ENCODE measurements around the gene IL17RD. TPM values are rescaled to one million over a fixed set of nuclear protein-coding genes. Genes with fewer than 3 reads are reported as not detected.

The IL17RD gene
- total RNA-seq, 1 donor from 2014 or later, result 0.26 TPM

DNA sequence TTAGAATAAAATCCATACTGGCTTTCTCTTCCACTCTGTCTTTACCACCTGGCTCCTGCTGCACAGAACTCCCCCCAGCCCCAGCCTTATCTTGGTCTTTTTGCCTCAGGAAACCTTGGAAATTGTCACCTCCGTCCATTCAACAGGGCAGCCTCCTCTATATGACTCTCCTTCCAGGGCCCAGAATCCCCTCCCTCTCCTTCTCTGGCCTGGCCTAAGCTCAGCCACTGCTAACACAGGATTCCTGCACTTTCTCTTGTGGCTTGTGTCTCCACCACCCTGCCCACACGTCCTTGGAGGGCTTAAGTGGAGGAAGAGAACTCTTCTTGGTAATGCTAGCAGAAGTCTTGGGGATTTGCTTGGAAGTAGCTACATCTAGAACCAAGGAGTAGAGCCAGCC lies 1.5 kb upstream of the IL17RD start:
- intact Hi-C loops (cut with micrococcal nuclease), result no loop called here
- H3K27ac Mint-ChIP-seq, result no peak overlapping the region
- no peaks in the 10 kb centered on the region for H3K9me3 Mint-ChIP-seq
- H3K4me1 Mint-ChIP-seq, result peaks cover 12% of the 10 kb centered on the region
- H3K4me3 Mint-ChIP-seq, result no peak overlapping the region
- H3K36me3 Mint-ChIP-seq (ENCODE audit: low read depth), result no peaks in the 10 kb centered on the region
- H3K27me3 Mint-ChIP-seq, result peaks cover 67% of the 10 kb centered on the region
- no peak for DNase-seq

DNA sequence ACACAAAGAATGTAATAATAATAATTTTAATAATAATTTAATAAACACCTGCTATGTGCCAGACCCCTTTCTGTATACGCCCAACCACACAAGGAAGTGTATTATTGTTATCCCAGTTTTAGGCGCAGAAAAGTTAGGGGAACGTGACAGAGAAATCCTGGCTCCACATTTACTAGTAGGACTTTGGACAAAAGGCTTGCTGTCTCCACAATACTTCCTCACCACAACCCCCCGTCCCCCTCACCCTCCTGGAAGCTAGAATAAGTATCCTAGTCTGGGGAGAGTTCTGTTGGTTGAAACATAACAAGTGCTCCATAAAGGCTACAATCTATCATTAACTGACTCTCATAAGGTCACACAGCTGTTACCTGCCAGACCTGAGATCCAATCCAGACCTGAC lies 488 bp upstream of the IL17RD start:
- H3K27ac Mint-ChIP-seq, result no peak overlapping the region

DNA sequence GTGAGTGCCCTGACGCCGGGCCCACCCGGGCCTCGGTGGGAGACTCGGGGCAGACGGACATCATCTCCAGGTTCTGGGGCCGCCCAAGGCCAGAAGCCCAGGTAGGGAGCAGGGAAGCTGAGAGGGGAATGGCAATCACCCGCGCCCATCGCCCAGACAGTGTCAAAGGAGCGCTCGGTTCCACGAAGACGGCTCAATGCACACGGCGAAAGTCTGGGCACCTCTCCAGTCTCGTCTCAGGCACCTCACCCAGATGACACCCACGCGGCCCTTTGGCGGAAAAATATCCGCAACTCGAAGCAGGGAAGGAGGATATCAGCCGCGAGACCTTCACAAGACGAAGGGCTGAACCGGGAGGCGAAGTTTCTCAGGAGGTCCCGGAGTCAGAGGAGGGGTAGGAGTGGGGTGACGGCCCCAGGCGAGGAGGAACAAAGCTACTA lies 916 bp downstream of the IL17RD start:
- intact Hi-C loops (cut with micrococcal nuclease), result loop anchor here (5.0 kb wide), 1 partner anchor 62 kb away; no protein-coding TSS in a partner anchor
- DNase-seq, result peak; percentile 66
- Mint-ChIP-seq H3K27me3 (peaks cover 70% of the 10 kb centered on the region), H3K4me1 (peaks cover 11% of the 10 kb centered on the region), H3K4me3 (peak overlapping the region; percentile 88), H3K27ac (peak overlapping the region; percentile 26), H3K9me3 (no peaks in the 10 kb centered on the region), H3K36me3 (ENCODE audit: low read depth) (no peaks in the 10 kb centered on the region)

More for the DNA sequence above, 488 bp upstream of the IL17RD start:
- no peaks in the 10 kb centered on the region for H3K36me3 Mint-ChIP-seq (ENCODE audit: low read depth)
- H3K9me3 Mint-ChIP-seq, result no peaks in the 10 kb centered on the region
- peaks cover 70% of the 10 kb centered on the region for H3K27me3 Mint-ChIP-seq
- no peak for DNase-seq
- H3K4me3 Mint-ChIP-seq, result peak overlapping the region; percentile 57
- intact Hi-C loops (cut with micrococcal nuclease), result no loop called here
- H3K4me1 Mint-ChIP-seq, result peaks cover 12% of the 10 kb centered on the region

DNA sequence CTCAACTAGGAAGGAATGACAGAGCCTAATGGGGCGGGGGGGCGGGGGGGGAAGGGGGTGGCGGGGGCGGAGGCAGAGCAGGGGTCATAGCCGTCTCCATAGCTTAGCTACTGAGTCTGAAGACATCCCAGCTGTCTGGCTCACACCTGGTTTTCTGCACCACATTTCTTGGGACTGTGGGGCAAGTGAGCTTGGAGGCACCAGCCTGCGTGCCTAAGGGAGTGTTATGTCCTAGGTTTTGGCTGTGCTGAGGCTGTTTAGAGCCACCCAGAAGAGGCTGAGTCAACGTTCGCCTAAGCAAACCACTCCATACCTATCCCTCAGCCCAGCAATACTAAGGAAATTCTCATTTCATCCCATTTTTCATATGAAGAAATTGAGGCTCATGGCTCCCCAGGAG lies 1.4 kb downstream of the IL17RD start:
- no peaks in the 10 kb centered on the region for H3K36me3 Mint-ChIP-seq (ENCODE audit: low read depth)
- H3K4me3 Mint-ChIP-seq, result peak overlapping the region; percentile 88
- peaks cover 16% of the 10 kb centered on the region for H3K4me1 Mint-ChIP-seq
- H3K27ac Mint-ChIP-seq, result no peak overlapping the region
- H3K9me3 Mint-ChIP-seq, result no peaks in the 10 kb centered on the region
- peaks cover 70% of the 10 kb centered on the region for H3K27me3 Mint-ChIP-seq
- DNase-seq, result no peak
- intact Hi-C loops (cut with micrococcal nuclease), result loop anchor here (5.0 kb wide), 1 partner anchor 61 kb away; no protein-coding TSS in a partner anchor

DNA sequence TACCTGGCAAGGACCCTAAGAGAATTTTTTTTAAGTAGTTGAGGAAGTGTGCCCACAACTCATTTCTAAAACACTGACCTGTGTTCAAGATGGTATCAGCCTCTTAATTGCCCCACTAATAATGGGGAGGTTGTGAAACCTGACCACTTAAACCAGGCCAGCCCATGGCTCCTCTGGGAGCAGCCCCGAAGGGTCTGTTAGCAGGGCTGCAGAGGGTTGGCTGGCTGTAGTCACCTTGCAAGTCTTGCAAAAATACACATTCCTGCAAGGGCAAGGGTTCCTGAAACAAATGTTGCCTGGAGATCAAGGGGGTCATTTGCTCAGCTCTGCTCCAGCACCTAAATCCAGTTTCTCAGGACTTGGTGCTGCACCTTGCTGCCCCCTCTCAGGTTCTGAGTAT lies 3.2 kb downstream of the IL17RD start:
- intact Hi-C loops (cut with micrococcal nuclease), result loop anchor here (5.0 kb wide), 1 partner anchor 60 kb away; no protein-coding TSS in a partner anchor
- Mint-ChIP-seq H3K36me3 (ENCODE audit: low read depth) (no peaks in the 10 kb centered on the region), H3K27me3 (peaks cover 57% of the 10 kb centered on the region), H3K4me3 (no peak overlapping the region), H3K27ac (no peak overlapping the region), H3K9me3 (no peaks in the 10 kb centered on the region), H3K4me1 (peaks cover 16% of the 10 kb centered on the region)
- no peak for DNase-seq

DNA sequence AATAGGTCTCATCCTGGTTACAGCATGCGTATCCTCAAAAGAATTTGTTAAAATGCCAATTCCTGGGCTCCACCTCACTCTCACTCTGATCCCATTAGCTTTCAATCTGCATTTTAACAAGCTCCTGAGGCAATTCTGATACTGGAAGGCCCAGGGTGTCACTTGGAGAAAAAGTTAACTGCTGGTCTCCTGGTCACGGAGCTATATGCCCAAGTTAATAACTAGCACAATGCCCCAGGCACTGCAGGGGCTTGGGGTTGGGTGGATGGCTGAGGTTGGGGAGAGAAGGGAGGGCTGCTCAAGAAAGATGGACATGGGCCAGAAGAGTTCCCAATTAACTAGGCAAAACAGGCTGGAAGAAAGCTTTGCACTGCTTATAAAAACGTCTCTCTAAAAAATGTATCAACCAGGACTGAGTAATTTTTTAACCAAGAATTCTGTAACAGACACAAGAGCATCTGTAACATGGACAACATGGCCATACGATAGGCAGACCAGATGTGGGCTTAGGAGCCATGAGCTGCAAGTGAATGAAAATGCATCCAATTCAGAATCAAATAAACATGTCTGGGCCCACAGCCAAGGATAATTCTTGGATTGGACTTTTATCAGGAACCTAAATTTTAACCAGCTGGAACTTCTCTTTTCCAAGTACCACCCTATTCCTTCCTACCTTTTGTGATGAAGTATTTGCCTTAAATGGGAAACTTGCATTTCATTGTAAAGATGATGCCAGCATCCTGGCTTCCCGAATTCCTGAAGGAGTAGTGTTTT lies 4.2 kb downstream of the IL17RD start:
- peaks cover 16% of the 10 kb centered on the region for H3K4me1 Mint-ChIP-seq
- DNase-seq, result no peak
- no peaks in the 10 kb centered on the region for H3K36me3 Mint-ChIP-seq (ENCODE audit: low read depth)
- no peak overlapping the region for H3K27ac Mint-ChIP-seq
- H3K27me3 Mint-ChIP-seq, result peaks cover 54% of the 10 kb centered on the region
- no peak overlapping the region for H3K4me3 Mint-ChIP-seq
- H3K9me3 Mint-ChIP-seq, result no peaks in the 10 kb centered on the region
- intact Hi-C loops (cut with micrococcal nuclease), result loop anchor here (5.0 kb wide), 1 partner anchor 59 kb away; no protein-coding TSS in a partner anchor

DNA sequence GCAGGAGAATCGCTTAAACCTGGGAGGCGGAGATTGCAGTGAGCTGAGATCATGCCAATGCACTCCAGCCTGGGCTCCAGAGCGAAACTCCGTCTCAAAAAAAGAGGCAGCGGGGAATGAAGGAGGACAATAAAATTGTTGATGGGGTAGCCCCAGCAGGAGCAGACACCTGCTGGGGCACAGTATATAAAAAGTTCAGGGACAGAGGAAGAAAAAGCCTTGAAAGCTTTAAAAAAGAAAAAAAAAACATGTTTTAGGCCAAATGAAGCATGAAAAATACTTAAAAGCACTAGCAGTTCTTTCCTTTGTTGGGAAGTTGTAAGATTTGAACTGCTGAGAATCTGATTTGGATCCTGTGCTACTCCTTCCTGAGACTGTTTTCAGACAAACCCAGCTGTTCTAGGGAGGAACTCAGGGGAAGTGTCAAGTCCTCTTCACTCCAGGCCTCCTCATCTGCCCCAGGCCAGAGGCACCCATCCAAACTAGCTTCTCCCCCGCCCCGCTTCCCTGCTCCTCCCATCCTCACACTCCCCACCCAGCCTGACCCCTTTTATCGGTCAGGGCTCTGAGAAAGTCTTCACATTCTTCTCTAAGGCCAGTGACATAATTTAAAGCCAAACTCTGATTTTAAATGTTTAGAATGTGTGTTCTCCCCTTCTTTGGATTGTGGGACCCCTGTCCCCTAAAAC lies 4.9 kb downstream of the IL17RD start:
- peaks cover 15% of the 10 kb centered on the region for H3K4me1 Mint-ChIP-seq
- intact Hi-C loops (cut with micrococcal nuclease), result loop anchor here (5.0 kb wide), 1 partner anchor 58 kb away; no protein-coding TSS in a partner anchor
- H3K4me3 Mint-ChIP-seq, result no peak overlapping the region
- H3K36me3 Mint-ChIP-seq (ENCODE audit: low read depth), result no peaks in the 10 kb centered on the region
- H3K9me3 Mint-ChIP-seq, result no peaks in the 10 kb centered on the region
- no peak for DNase-seq
- no peak overlapping the region for H3K27ac Mint-ChIP-seq
- H3K27me3 Mint-ChIP-seq, result peaks cover 53% of the 10 kb centered on the region

DNA sequence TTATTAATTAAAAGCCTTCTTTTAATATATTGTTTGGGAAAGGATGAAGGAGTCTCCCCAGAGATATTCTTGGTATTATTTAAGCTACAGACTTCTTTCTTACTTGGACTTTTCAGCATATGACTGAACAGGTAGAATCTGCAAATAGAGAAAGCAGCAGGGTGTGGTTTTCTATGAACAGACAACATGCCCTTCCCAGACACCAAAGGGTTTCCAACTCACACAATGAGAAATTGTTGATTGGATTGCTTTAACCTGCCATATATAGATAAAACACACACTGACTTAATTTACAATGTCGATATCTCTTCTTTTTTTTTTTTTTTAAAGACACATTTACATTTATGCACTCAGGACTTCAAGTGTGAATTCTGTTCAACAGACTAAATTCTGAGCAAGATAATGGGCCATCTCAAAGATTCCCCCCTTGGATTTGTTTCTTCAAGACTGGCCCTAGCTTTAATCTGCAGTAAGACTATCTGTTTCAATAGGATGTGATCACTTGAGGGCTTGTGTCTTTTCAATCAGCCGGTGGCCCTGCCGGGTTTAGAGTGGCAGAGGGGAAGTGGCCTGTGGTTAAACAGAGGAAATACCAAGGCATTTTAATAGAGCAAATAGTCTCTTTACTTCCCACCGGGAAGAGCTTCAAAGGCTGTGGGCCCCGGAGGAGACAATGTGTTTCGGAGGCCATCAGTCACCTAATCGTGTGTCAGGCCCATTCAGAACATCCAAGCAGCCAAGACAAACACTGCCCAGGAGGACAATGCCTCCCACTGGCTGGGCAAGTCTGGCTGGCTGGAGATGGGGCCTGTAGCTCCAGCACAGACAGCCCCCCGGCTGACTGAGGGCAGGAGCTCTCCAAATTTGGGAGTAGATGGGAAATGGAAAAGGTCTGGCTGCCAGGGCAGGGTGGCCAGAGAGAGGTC lies 6.1 kb downstream of the IL17RD start:
- no peaks in the 10 kb centered on the region for H3K36me3 Mint-ChIP-seq (ENCODE audit: low read depth)
- intact Hi-C loops (cut with micrococcal nuclease), result no loop called here
- peaks cover 56% of the 10 kb centered on the region for H3K27me3 Mint-ChIP-seq
- H3K9me3 Mint-ChIP-seq, result no peaks in the 10 kb centered on the region
- H3K4me1 Mint-ChIP-seq, result peaks cover 11% of the 10 kb centered on the region
- H3K4me3 Mint-ChIP-seq, result no peak overlapping the region
- DNase-seq, result no peak
- H3K27ac Mint-ChIP-seq, result no peak overlapping the region

DNA sequence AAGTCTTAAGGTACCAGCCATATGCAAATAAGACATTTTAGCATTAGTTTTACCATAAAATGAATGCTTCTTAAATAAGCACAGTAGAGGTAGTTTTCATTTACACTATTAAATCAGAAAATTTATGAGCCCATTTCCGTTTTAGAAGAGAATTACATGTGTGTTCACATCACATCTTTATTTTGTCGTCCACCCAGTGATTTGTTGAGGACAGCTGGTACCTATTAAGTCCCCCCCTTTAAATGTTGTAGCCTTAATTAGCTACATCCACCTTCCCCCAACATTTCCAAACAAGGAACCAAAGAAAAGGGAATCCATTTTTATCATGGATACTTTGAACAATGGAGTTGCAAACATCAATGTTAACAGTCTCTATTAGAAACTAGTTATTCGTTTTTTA lies 6.8 kb downstream of the IL17RD start:
- peaks cover 53% of the 10 kb centered on the region for H3K27me3 Mint-ChIP-seq
- intact Hi-C loops (cut with micrococcal nuclease), result no loop called here
- H3K4me1 Mint-ChIP-seq, result peaks cover 10% of the 10 kb centered on the region
- no peak for DNase-seq
- no peak overlapping the region for H3K4me3 Mint-ChIP-seq
- no peaks in the 10 kb centered on the region for H3K9me3 Mint-ChIP-seq
- no peak overlapping the region for H3K27ac Mint-ChIP-seq
- H3K36me3 Mint-ChIP-seq (ENCODE audit: low read depth), result no peaks in the 10 kb centered on the region

DNA sequence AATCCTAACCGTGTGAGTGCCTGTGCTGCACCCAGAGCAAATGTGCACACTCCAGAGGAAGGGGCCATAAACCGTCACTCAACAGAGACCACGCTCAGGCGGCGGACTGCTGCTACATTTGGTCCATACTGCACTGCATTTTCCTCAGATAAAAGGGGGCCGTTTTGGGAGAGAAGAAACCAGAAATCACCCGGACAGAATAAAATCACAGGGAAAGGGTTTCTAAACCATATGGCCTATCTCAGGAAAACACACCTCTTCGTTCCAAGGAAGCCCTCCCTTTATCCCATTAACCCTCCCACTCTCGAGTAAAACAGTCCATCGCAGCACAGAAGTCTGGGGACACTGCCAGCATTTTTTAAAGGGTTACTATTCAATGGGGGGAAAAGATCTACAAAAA lies 7.6 kb downstream of the IL17RD start:
- H3K4me3 Mint-ChIP-seq, result no peak overlapping the region
- peaks cover 49% of the 10 kb centered on the region for H3K27me3 Mint-ChIP-seq
- H3K36me3 Mint-ChIP-seq (ENCODE audit: low read depth), result no peaks in the 10 kb centered on the region
- H3K4me1 Mint-ChIP-seq, result peaks cover 8% of the 10 kb centered on the region
- intact Hi-C loops (cut with micrococcal nuclease), result no loop called here
- no peak overlapping the region for H3K27ac Mint-ChIP-seq
- no peak for DNase-seq
- no peaks in the 10 kb centered on the region for H3K9me3 Mint-ChIP-seq

DNA sequence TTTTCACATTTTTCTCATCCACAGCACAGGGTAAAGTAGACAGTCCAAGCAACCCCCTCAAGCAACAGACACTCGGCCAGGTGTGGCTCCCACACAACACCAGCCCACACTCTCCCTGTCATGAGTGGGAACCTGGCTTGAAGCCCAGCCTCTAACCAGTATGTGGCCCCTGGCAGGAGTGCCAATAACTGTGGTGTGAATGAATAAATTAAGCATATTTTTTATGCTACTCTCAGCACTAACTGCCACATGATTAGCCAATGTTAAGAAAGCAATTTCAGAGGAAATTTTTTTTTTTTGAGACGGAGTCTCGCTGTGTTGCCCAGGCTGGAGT lies 9.9 kb downstream of the IL17RD start:
- H3K36me3 Mint-ChIP-seq (ENCODE audit: low read depth), result no peaks in the 10 kb centered on the region
- peaks cover 8% of the 10 kb centered on the region for H3K4me1 Mint-ChIP-seq
- no peaks in the 10 kb centered on the region for H3K9me3 Mint-ChIP-seq
- intact Hi-C loops (cut with micrococcal nuclease), result no loop called here
- peaks cover 49% of the 10 kb centered on the region for H3K27me3 Mint-ChIP-seq
- DNase-seq, result no peak
- no peak overlapping the region for H3K4me3 Mint-ChIP-seq
- H3K27ac Mint-ChIP-seq, result no peak overlapping the region

DNA sequence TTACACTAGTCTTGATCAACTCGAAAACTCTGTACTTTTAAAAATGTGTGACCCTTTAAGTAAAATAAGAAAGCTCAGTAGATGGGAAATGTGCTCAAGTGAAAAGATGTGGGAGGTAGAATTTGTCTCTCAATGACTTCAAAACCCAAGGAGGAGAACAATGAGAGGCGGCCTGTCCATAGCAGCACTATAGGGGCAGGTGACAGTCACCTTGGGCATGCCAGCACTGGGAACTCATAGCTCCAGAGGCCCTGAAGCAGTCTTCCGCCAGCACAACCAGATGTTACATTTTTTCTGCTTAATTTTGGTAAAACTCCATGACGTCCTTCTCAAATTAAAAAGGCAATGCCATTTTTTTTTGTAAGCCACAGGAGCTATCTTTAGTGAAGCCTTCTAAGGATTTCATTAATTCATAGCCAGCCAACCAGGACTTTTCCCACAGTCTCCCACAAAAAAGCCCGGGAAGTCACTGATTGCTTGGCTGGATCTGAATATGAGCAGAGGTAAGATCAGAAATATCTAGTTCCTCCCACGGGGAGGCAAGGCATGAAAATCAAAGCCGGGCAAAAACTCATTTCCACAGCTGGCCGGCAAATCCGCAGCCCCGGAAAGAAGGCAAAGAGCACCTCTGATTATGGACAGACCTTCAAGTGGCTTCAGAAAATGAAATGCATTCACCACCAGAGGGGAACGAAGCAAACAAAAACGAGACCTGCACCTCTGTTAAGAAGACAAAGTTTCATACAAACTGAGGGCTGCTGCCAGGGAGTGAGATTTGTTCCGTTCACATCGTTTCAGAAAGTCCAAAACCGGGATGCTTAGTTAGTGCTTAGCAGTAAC lies 10.5 kb downstream of the IL17RD start:
- H3K27ac Mint-ChIP-seq, result no peak overlapping the region
- no peaks in the 10 kb centered on the region for H3K9me3 Mint-ChIP-seq
- H3K27me3 Mint-ChIP-seq, result peaks cover 50% of the 10 kb centered on the region
- peaks cover 8% of the 10 kb centered on the region for H3K4me1 Mint-ChIP-seq
- DNase-seq, result no peak
- H3K4me3 Mint-ChIP-seq, result no peak overlapping the region
- intact Hi-C loops (cut with micrococcal nuclease), result no loop called here
- H3K36me3 Mint-ChIP-seq (ENCODE audit: low read depth), result no peaks in the 10 kb centered on the region
